Activated CD8-positive, alpha-beta memory T cell treated with anti-CD3 and anti-CD28 coated beads for 1 hour (primary cell): Measurements from ENCODE around the gene ISG15.
A peak's percentile ranks its signal among the peaks of the same experiment; 100 is the strongest.
"Not testable (repeated sequence)": the region's sequence is repeated elsewhere in the genome, so short reads cannot be mapped to it uniquely, and the experiment has no call there.

Experiments used
- DNase-seq, 2 donors: peaks; one replicate each; pipeline ENCODE4 v3.0.0-alpha.2; 2020; ENCODE audit warnings: low read depth in 1 of 2; ENCODE audit errors: extremely low read depth in 1 of 2

Gene ISG15

GRCh38 chr1:1057769-1058087 is 44.4 kb downstream of the ISG15 start:
- not testable (repeated sequence) for DNase-seq

GRCh38 chr1:1058088-1058905 is 45.0 kb downstream of the ISG15 start:
- DNase-seq = no peak

- DNase-seq = no peak
These were observed 45.7 kb downstream of the ISG15 start for GRCh38 chr1:1058921-1059493.

GRCh38 chr1:1059494-1060280 is 46.4 kb downstream of the ISG15 start:
- peak; percentile 63 to 89 for DNase-seq

- no peak for DNase-seq
These were observed 47.1 kb downstream of the ISG15 start for GRCh38 chr1:1060281-1061000.

- no peak for DNase-seq
These were observed 48.5 kb downstream of the ISG15 start for GRCh38 chr1:1061682-1062345.

- no peak for DNase-seq
These were observed 49.3 kb downstream of the ISG15 start for GRCh38 chr1:1062348-1063163.

GRCh38 chr1:1063261-1063944 is 50.1 kb downstream of the ISG15 start:
- DNase-seq = no peak
